ENCODE results near the gene DNAAF5. TPM values are rescaled to one million over a fixed set of nuclear protein-coding genes. Genes with fewer than 3 reads are reported as not detected.

The DNAAF5 gene
- polyA plus RNA-seq, 1 of the 3 experiments (the other 2 are of a cell fraction), result 58.5 TPM

DNA sequence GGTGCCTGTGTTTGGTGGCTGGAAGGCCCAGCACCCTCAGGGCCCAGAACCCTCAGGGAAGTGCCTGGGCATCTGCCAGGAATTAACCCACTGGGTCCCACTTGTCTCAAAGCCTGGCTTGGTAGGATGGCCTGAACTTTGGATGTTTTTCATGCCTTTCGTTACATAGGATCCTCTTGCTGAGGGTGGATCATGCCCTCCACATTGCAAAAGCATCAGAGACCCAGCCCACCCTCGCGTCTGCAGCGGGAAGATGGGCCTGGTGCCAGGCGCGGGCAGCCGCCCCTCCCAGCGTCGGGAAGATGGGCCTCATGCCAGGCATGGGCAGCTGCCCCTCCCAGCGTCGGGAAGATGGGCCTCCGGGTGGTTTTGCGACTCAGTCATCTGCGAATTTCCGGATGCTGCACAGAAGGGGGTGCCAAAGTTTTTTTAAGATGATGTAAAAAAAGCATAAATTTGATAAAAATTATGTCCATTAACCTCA is 52.5 kb downstream of the DNAAF5 start (continued):
- TF ChIP-seq, protein P1, sequence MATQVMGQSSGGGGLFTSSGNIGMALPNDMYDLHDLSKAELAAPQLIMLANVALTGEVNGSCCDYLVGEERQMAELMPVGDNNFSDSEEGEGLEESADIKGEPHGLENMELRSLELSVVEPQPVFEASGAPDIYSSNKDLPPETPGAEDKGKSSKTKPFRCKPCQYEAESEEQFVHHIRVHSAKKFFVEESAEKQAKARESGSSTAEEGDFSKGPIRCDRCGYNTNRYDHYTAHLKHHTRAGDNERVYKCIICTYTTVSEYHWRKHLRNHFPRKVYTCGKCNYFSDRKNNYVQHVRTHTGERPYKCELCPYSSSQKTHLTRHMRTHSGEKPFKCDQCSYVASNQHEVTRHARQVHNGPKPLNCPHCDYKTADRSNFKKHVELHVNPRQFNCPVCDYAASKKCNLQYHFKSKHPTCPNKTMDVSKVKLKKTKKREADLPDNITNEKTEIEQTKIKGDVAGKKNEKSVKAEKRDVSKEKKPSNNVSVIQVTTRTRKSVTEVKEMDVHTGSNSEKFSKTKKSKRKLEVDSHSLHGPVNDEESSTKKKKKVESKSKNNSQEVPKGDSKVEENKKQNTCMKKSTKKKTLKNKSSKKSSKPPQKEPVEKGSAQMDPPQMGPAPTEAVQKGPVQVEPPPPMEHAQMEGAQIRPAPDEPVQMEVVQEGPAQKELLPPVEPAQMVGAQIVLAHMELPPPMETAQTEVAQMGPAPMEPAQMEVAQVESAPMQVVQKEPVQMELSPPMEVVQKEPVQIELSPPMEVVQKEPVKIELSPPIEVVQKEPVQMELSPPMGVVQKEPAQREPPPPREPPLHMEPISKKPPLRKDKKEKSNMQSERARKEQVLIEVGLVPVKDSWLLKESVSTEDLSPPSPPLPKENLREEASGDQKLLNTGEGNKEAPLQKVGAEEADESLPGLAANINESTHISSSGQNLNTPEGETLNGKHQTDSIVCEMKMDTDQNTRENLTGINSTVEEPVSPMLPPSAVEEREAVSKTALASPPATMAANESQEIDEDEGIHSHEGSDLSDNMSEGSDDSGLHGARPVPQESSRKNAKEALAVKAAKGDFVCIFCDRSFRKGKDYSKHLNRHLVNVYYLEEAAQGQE (IDR thresholded peaks at IDR 0.05; ENCODE audit: low read depth, low read length), result no peak
- TF ChIP-seq, protein P2, sequence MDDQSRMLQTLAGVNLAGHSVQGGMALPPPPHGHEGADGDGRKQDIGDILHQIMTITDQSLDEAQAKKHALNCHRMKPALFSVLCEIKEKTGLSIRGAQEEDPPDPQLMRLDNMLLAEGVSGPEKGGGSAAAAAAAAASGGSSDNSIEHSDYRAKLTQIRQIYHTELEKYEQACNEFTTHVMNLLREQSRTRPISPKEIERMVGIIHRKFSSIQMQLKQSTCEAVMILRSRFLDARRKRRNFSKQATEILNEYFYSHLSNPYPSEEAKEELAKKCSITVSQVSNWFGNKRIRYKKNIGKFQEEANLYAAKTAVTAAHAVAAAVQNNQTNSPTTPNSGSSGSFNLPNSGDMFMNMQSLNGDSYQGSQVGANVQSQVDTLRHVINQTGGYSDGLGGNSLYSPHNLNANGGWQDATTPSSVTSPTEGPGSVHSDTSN (IDR thresholded peaks at IDR 0.05), result peak; percentile 49; the same call in 1 of the 2 replicates
- TF ChIP-seq GATA2 (CRISPR knock-in tag; IDR thresholded peaks at IDR 0.05) (peak; percentile 97), RAD21 (IDR thresholded peaks at IDR 0.05; ENCODE audit: low read length) (no peak; the same call in 1 of the 2 replicates), TAF1 (IDR thresholded peaks at IDR 0.05; ENCODE audit: borderline replicate concordance, low read depth, low read length) (no peak), SIN3A (IDR thresholded peaks at IDR 0.05; ENCODE audit: borderline replicate concordance, low read depth, low read length) (0 out of 2 replicates have a peak, but pooled peaks have one; percentile 23), MEF2A (IDR thresholded peaks at IDR 0.05; ENCODE audit: borderline replicate concordance, low read depth) (no peak), CHD2 (IDR thresholded peaks at IDR 0.05; ENCODE audit: low read length, partially characterized antibody) (peak; percentile 88), GABPA (IDR thresholded peaks at IDR 0.05; ENCODE audit: low read depth) (peak; percentile 35; the same call in 1 of the 2 replicates), MXI1 (IDR thresholded peaks at IDR 0.05; ENCODE audit: low read depth, low read length) (peak; percentile 94), FOXJ3 (CRISPR knock-in tag; IDR thresholded peaks at IDR 0.05) (peak; percentile 71; the same call in 1 of the 2 replicates), FOXM1 (IDR thresholded peaks at IDR 0.05; ENCODE audit: low read depth) (no peak), EZH2phosphoT487 (IDR thresholded peaks at IDR 0.05; ENCODE audit: borderline replicate concordance, low read depth) (no peak), RXRA (IDR thresholded peaks at IDR 0.05; ENCODE audit: borderline replicate concordance, low read depth) (no peak)
- TF ChIP-seq, protein P3, sequence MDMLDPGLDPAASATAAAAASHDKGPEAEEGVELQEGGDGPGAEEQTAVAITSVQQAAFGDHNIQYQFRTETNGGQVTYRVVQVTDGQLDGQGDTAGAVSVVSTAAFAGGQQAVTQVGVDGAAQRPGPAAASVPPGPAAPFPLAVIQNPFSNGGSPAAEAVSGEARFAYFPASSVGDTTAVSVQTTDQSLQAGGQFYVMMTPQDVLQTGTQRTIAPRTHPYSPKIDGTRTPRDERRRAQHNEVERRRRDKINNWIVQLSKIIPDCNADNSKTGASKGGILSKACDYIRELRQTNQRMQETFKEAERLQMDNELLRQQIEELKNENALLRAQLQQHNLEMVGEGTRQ (IDR thresholded peaks at IDR 0.05; ENCODE audit: borderline replicate concordance, low read depth, low read length), result 0 out of 2 replicates have a peak, but pooled peaks have one; percentile 16
